ENCODE measurements around the gene APOBEC3A. TPM values are rescaled to one million over a fixed set of nuclear protein-coding genes. Genes with fewer than 3 reads are reported as not detected.

APOBEC3A gene
- total and polyA plus RNA-seq, 5 experiments from 2014 or later, result not detected

GRCh38 chr22:38965614-38966379 lies 8.4 kb downstream of the APOBEC3A start:
- Mint-ChIP-seq H3K4me3 (no peak overlapping the region), H3K27me3 (peaks cover 3 to 19% (median 8%) of the 10 kb centered on the region in 5 donors), H3K27ac (no peak overlapping the region), H3K36me3 (no peaks in the 10 kb centered on the region), H3K4me1 (peaks cover 0 to 2% (median 0%) of the 10 kb centered on the region in 4 donors), H3K9me3 (no peaks in the 10 kb centered on the region)
- ATAC-seq (no peak), DNase-seq (no peak)
- POLR2A ChIA-PET, result no interaction called here

GRCh38 chr22:38966380-38966702 lies 8.9 kb downstream of the APOBEC3A start:
- POLR2A ChIA-PET, result no interaction called here
- H3K4me3 Mint-ChIP-seq, result no peak overlapping the region
- H3K36me3 Mint-ChIP-seq, result no peaks in the 10 kb centered on the region
- H3K27ac Mint-ChIP-seq, result peak overlapping the region in 1 of 10 donors; percentile 75
- DNase-seq (no peak), ATAC-seq (no peak)
- H3K27me3 Mint-ChIP-seq, result peaks cover 3 to 19% (median 14%) of the 10 kb centered on the region in 5 donors
- H3K9me3 Mint-ChIP-seq, result no peaks in the 10 kb centered on the region
- H3K4me1 Mint-ChIP-seq, result peaks cover 0 to 2% (median 0%) of the 10 kb centered on the region in 4 donors

- no peaks in the 10 kb centered on the region for H3K36me3 Mint-ChIP-seq
- H3K27ac Mint-ChIP-seq, result peak overlapping the region in 1 of 10 donors; percentile 75
- ATAC-seq, result no peak
- no peaks in the 10 kb centered on the region for H3K9me3 Mint-ChIP-seq
- H3K4me3 Mint-ChIP-seq, result no peak overlapping the region
- peaks cover 0 to 5% (median 0%) of the 10 kb centered on the region in 4 donors for H3K4me1 Mint-ChIP-seq
- POLR2A ChIA-PET, result no interaction called here
- peaks cover 3 to 22% (median 14%) of the 10 kb centered on the region in 5 donors for H3K27me3 Mint-ChIP-seq
- DNase-seq, result no peak
These were observed 9.5 kb downstream of the APOBEC3A start for GRCh38 chr22:38966942-38967341.

- Mint-ChIP-seq H3K36me3 (no peaks in the 10 kb centered on the region), H3K27me3 (peaks cover 3 to 28% (median 14%) of the 10 kb centered on the region in 5 donors), H3K9me3 (no peaks in the 10 kb centered on the region), H3K4me1 (peaks cover 0 to 5% (median 0%) of the 10 kb centered on the region in 4 donors), H3K27ac (no peak overlapping the region), H3K4me3 (no peak overlapping the region)
- ATAC-seq (no peak), DNase-seq (no peak)
- POLR2A ChIA-PET, result no interaction called here
These were observed 10.3 kb downstream of the APOBEC3A start for GRCh38 chr22:38967451-38968450.

GRCh38 chr22:38968801-38969200 lies 11.4 kb downstream of the APOBEC3A start:
- Mint-ChIP-seq H3K27me3 (peaks cover 3 to 28% (median 16%) of the 10 kb centered on the region in 5 donors), H3K9me3 (no peaks in the 10 kb centered on the region), H3K36me3 (no peaks in the 10 kb centered on the region), H3K4me1 (peaks cover 0 to 4% (median 1%) of the 10 kb centered on the region in 4 donors), H3K4me3 (no peak overlapping the region), H3K27ac (no peak overlapping the region)
- no peak for DNase-seq
- no peak for ATAC-seq
- POLR2A ChIA-PET, result no interaction called here

GRCh38 chr22:38970551-38970950 lies 13.1 kb downstream of the APOBEC3A start:
- Mint-ChIP-seq H3K4me1 (peaks cover 0 to 3% (median 1%) of the 10 kb centered on the region in 4 donors), H3K4me3 (no peak overlapping the region), H3K27ac (no peak overlapping the region), H3K36me3 (no peaks in the 10 kb centered on the region), H3K9me3 (no peaks in the 10 kb centered on the region), H3K27me3 (peaks cover 3 to 28% (median 16%) of the 10 kb centered on the region in 5 donors)
- POLR2A ChIA-PET, result no interaction called here
- no peak for ATAC-seq
- peak in 1 of 10 donors; percentile 49 for DNase-seq

- DNase-seq, result peak in 1 of 10 donors; percentile 56
- POLR2A ChIA-PET, result no interaction called here
These were observed 13.8 kb downstream of the APOBEC3A start for GRCh38 chr22:38971202-38971601.

GRCh38 chr22:38971791-38972190 lies 14.4 kb downstream of the APOBEC3A start:
- H3K27me3 Mint-ChIP-seq, result peaks cover 3 to 28% (median 16%) of the 10 kb centered on the region in 5 donors
- H3K27ac Mint-ChIP-seq, result peak overlapping the region in 1 of 10 donors; percentile 71
- no peak for DNase-seq
- H3K4me3 Mint-ChIP-seq, result no peak overlapping the region
- POLR2A ChIA-PET, result interaction anchor here (0.7 kb wide), 1 partner anchor 13 kb away, joined by 3 read pairs; no protein-coding TSS in a partner anchor
- H3K9me3 Mint-ChIP-seq, result no peaks in the 10 kb centered on the region
- no peak for ATAC-seq
- H3K4me1 Mint-ChIP-seq, result peaks cover 0 to 3% (median 1%) of the 10 kb centered on the region in 4 donors
- H3K36me3 Mint-ChIP-seq, result no peaks in the 10 kb centered on the region

More at GRCh38 chr22:38971202-38971601, 13.8 kb downstream of the APOBEC3A start:
- ATAC-seq, result no peak
- Mint-ChIP-seq H3K27me3 (peaks cover 3 to 28% (median 16%) of the 10 kb centered on the region in 5 donors), H3K27ac (no peak overlapping the region), H3K4me1 (peaks cover 0 to 3% (median 1%) of the 10 kb centered on the region in 4 donors), H3K9me3 (no peaks in the 10 kb centered on the region), H3K36me3 (no peaks in the 10 kb centered on the region), H3K4me3 (no peak overlapping the region)

GRCh38 chr22:38972558-38972957 lies 15.1 kb downstream of the APOBEC3A start:
- Mint-ChIP-seq H3K27ac (no peak overlapping the region), H3K36me3 (no peaks in the 10 kb centered on the region), H3K4me3 (no peak overlapping the region), H3K9me3 (no peaks in the 10 kb centered on the region), H3K4me1 (peaks cover 0 to 3% (median 1%) of the 10 kb centered on the region in 4 donors), H3K27me3 (peaks cover 3 to 28% (median 15%) of the 10 kb centered on the region in 5 donors)
- POLR2A ChIA-PET, result interaction anchor here (0.7 kb wide), 1 partner anchor 12 kb away, joined by 3 read pairs; no protein-coding TSS in a partner anchor
- ATAC-seq (no peak), DNase-seq (no peak)

- Mint-ChIP-seq H3K4me3 (no peak overlapping the region), H3K27ac (peak overlapping the region in 1 of 10 donors; percentile 18), H3K36me3 (no peaks in the 10 kb centered on the region), H3K27me3 (peaks cover 3 to 28% (median 15%) of the 10 kb centered on the region in 5 donors), H3K9me3 (no peaks in the 10 kb centered on the region), H3K4me1 (peaks cover 0 to 3% (median 1%) of the 10 kb centered on the region in 4 donors)
- DNase-seq (peak in 8 of 10 donors; percentile 19 to 72 (median 34)), ATAC-seq (peak; percentile 76 to 85)
- POLR2A ChIA-PET, result interaction anchor here (0.9 kb wide), 1 partner anchor 40 kb away, joined by 3 read pairs; the partner anchor contains the start of gene APOBEC3C
These were observed 16.1 kb downstream of the APOBEC3A start for GRCh38 chr22:38973289-38974169.

GRCh38 chr22:38974170-38974825 lies 16.9 kb downstream of the APOBEC3A start:
- H3K4me3 Mint-ChIP-seq, result no peak overlapping the region
- DNase-seq (peak in 1 of 10 donors; percentile 41), ATAC-seq (no peak)
- peaks cover 3 to 28% (median 10%) of the 10 kb centered on the region in 5 donors for H3K27me3 Mint-ChIP-seq
- H3K9me3 Mint-ChIP-seq, result no peaks in the 10 kb centered on the region
- POLR2A ChIA-PET, result no interaction called here
- peaks cover 0 to 3% (median 1%) of the 10 kb centered on the region in 4 donors for H3K4me1 Mint-ChIP-seq
- no peak overlapping the region for H3K27ac Mint-ChIP-seq
- no peaks in the 10 kb centered on the region for H3K36me3 Mint-ChIP-seq
